Psoas muscle (tissue), 8 donors: ENCODE results near the gene NUDT22. TPM values are rescaled to one million over a fixed set of nuclear protein-coding genes. Genes with fewer than 3 reads are reported as not detected.

ENCODE experiments used
- ATAC-seq, 4 donors: fragments of 200-7000 bp; cut with Tn5 transposase; one replicate each; pipeline ENCODE4 v1.9.1; 2020; ENCODE audit warnings: moderate library complexity in 3 of 4, mild to moderate bottlenecking in 2 of 4
- DNase-seq, 2 donors: peaks; one replicate each; pipeline ENCODE4 v3.0.0-alpha.2; 2020
- H3K27ac ChIP-seq: fragments of 200-600 bp; one replicate; pipeline ENCODE4 v1.8.0; 2022
- H3K27me3 ChIP-seq, 3 donors: fragments of 200-600 bp in 1 of 3; one replicate each; pipeline versions ENCODE4 v1.6.1 to v1.8.0; 2013 to 2022; ENCODE audit warnings: low read length in 2 of 3, mild to moderate bottlenecking in 2 of 3, moderate library complexity in 1 of 3; ENCODE audit not compliant: insufficient read depth in 3 of 3
- H3K36me3 ChIP-seq, 2 donors: fragments of 200-600 bp in 1 of 2; one replicate each; pipeline versions ENCODE4 v1.6.1 to v1.8.0; 2013 to 2022; ENCODE audit warnings: low read depth in 1 of 2, mild to moderate bottlenecking in 1 of 2, moderate library complexity in 1 of 2; ENCODE audit not compliant: insufficient read depth in 1 of 2
- H3K4me1 ChIP-seq: fragments of 200-600 bp; one replicate; pipeline ENCODE4 v1.8.0; 2022
- H3K4me3 ChIP-seq: fragments of 200-600 bp; one replicate; pipeline ENCODE4 v1.8.0; 2022; ENCODE audit warnings: mild to moderate bottlenecking
- H3K9me3 ChIP-seq: fragments of 200-600 bp; one replicate; pipeline ENCODE4 v1.8.0; 2022
- CTCF ChIP-seq: fragments of 200-600 bp; IDR thresholded peaks from one replicate; pipeline ENCODE4 v1.8.0; 2022; ENCODE audit warnings: antibody characterized with exemption
- WGBS, 3 donors: extraction: QIAGEN DNeasy Blood & Tissue Kit; methylation state at CpG; one replicate each; pipeline versions ENCODE4 v1.1.6 to v1.1.7; 2013; 5-methylcytosine and 5-hydroxymethylcytosine counted together
- intact Hi-C, 2 donors: fragments of 100-400 bp; cut with DNase I; formaldehyde crosslinking; loops; one replicate each; pipeline versions ENCODE4 v1.11.0 to v1.14.2; 2022
- polyA plus RNA-seq, 3 donors: library from polyadenylated mRNA; stranded (reverse); fragments of 200-250 nt; gene quantifications; one replicate each; pipeline ENCODE4 v1.2.3, GENCODE V29; 2013
- total RNA-seq, 4 donors: library from RNA; stranded (reverse); fragmentation: NEBNext Ultra II Directional in 2 of 4; extraction: Animal tissue kit (Norgen Biotek cat#: 25700) in 2 of 4; gene quantifications; one replicate each; pipeline versions ENCODE4 v1.2.1 to v1.2.4, GENCODE V29; 2021 to 2023
- donor health status: healthy with polysubstance abuse.
- donor health status: DM: no; HTN: no; CAD: no; lungs with moderate emphysema.
- donor health status: Bipolar disorder and iron deficiency.
- donor health status: healthy.
- donor health status: DM: yes; HTN: yes; CAD: no.
- donor health status: DM: no; HTN: no; CAD: no.
- donor health status: DM: no; HTN: no; CAD: no.
- donor health status: DM: yes; HTN: yes; CAD: no.

The NUDT22 gene
- total and polyA plus RNA-seq, 7 donors, result 31.6 to 59.3 (median 43.5) TPM

GRCh38 chr11:64238076-64238475 lies 12.0 kb downstream of the NUDT22 start:
- ATAC-seq (no peak), DNase-seq (peak in 1 of 2 donors; percentile 51)
- 89 to 90% (median 90%) methylated on average over 9 of the region's 9 CpGs for WGBS, 3 donors
- Histone ChIP-seq H3K9me3 (no peaks in the 10 kb centered on the region), H3K27me3 (no peaks in the 10 kb centered on the region), H3K4me1 (peaks cover 30% of the 10 kb centered on the region), H3K4me3 (no peak overlapping the region), H3K27ac (no peak overlapping the region), H3K36me3 (peaks cover 0 to 20% of the 10 kb centered on the region in 2 donors)
- intact Hi-C loops, result no loop called here
- no peak for TF ChIP-seq CTCF

DNA sequence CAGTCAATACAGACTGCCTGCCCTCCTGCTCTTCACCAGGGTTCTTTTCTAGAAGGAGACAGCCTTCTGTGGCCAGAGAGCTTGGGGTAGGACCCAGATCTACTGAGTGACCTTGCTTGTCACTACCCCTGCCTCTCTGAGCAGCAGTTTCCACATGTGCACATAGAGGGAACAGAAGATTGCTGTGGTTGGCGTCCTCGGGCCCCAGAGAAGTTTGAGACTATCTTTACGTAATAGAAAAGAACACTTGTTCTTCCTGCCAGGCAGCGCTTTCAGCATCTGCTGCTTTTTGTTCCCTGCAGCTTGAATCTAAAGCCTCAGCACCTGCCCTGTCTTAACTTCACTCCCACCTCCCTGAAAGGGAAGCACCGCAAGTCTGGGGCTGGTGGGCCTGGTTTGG lies 12.9 kb downstream of the NUDT22 start:
- H3K27ac ChIP-seq, result peak overlapping the region; percentile 99
- no peaks in the 10 kb centered on the region for H3K27me3 ChIP-seq
- H3K4me3 ChIP-seq, result no peak overlapping the region
- 66 to 84% (median 72%) methylated on average over 5 of the region's 5 CpGs for WGBS, 3 donors
- peaks cover 0 to 30% of the 10 kb centered on the region in 2 donors for H3K36me3 ChIP-seq
- ATAC-seq (no peak), DNase-seq (no peak)
- H3K9me3 ChIP-seq, result no peaks in the 10 kb centered on the region
- intact Hi-C loops, result no loop called here
- H3K4me1 ChIP-seq, result peaks cover 33% of the 10 kb centered on the region
- no peak for TF ChIP-seq CTCF

DNA sequence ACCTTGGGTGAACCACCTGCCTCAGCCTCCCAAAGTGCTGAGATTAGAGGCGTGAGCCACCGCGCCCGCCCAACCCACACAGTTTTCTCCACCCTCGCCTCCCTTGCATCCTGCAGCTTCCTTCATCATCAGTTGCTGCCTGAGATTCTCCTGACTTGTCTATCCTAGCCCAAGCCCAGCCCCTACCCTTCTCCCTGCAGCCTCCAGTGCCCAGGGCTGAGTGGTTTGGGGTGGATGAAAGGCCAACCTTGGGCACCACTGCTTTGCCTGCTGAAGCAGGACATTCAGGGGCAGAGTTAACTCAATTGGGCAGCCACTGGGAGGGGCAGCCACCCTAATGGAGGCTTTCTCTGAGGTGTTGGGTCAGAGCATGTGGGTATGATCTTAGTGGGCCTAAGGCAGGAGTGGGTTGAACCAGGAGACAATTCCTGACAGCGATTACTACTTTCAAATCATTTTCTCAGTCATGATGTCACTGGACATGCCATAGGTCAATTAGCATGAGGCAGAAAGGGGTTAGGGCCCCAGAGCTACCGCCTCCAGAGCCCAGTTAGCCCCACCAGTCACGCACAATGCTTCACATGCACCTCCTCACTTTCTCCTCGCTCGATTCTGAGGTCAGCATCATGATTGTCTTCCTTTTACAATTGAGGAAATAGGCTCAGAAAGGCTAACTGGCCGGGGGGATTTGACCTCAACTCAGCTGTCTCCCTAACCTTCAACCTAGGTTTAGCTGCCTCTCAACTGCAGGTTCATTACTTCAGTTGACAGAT lies 13.8 kb downstream of the NUDT22 start:
- no peak for TF ChIP-seq CTCF
- DNase-seq, result peak in 1 of 2 donors; percentile 61
- Histone ChIP-seq H3K4me1 (peaks cover 39% of the 10 kb centered on the region), H3K27ac (peak overlapping the region; percentile 99), H3K4me3 (peak overlapping the region; percentile 93), H3K9me3 (no peaks in the 10 kb centered on the region), H3K27me3 (no peaks in the 10 kb centered on the region), H3K36me3 (peaks cover 0 to 38% of the 10 kb centered on the region in 2 donors)
- intact Hi-C loops, result no loop called here
- WGBS, 3 donors, result 75 to 82% (median 81%) methylated on average over 11 of the region's 11 CpGs
- ATAC-seq, result no peak

DNA sequence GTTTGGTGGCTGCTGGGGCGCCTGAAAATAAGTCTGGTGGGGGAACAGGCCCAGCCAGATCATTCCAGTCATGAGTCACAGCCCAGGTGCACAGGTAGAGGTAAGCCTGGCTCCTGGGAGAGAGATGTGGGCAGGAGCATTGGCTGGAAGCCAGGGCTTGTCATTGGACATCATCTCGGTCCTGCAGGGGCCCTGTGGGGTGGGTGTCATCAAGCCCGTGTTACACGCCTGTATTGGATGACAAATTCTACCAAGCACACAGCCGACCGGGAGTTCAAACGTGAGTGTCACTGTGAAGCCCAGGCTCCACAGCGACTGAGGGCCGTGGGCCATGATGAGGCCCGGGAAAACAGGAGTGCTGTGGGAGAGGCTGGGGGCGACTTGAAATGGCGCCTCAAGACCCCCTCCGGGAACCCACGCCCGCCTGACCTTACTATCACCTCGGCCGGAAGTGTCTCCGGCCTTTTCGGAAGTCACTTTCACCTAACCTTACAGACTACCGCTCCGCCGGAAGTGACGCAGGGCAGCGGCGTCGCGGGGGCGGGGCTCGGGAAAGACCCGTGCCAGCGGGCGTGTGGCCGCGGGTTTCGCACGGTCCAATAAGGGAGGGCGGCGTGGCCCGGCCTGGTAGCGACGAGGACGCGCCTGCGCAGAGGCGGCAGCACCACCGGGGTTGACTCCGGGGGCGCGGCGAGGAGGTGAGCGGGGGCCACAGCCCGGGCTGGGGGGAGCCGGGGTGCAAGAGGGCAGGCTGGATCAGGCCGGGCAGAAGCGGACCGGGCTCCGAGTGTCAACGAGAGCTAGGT lies 14.6 kb downstream of the NUDT22 start, which contains the start of gene FKBP2:
Gene FKBP2, plus strand, starts transcription at position 661 of the 806 bp plus-strand sequence. CDS start 1,293 bp downstream, outside the sequence.
- ATAC-seq (peak; percentile 72 to 79 (median 77)), DNase-seq (peak; percentile 98 to 99)
- H3K4me1 ChIP-seq, result peaks cover 32% of the 10 kb centered on the region
- intact Hi-C loops, result no loop called here
- 1% methylated on average over 42 to 58 of the region's 58 CpGs for WGBS, 3 donors
- peaks cover 0 to 40% of the 10 kb centered on the region in 2 donors for H3K36me3 ChIP-seq
- no peaks in the 10 kb centered on the region for H3K9me3 ChIP-seq
- H3K27me3 ChIP-seq, result no peaks in the 10 kb centered on the region
- H3K4me3 ChIP-seq, result peak within 1 kb of the TSS; percentile 93
- TF ChIP-seq CTCF, result no peak
- peak within 1 kb of the TSS; percentile 99 for H3K27ac ChIP-seq
